Heart left ventricle (tissue), 13 donors: ENCODE results near the gene RTN1.

Experiments used
- CTCF ChIP-seq, 12 donors: fragments of 200-600 bp; sonication (generic) in 4 of 12; IDR thresholded peaks; one replicate each; pipeline versions ENCODE4 v1.5.0 to v1.8.0; 2018 to 2022; ENCODE audit warnings: antibody characterized with exemption in 12 of 12, mild to moderate bottlenecking in 5 of 12
- POLR2A ChIP-seq, 2 donors: fragments of 450-650 bp; IDR thresholded peaks; one replicate each; pipeline ENCODE4 v1.6.1; 2017; ENCODE audit warnings: antibody characterized with exemption in 2 of 2, mild to moderate bottlenecking in 2 of 2, moderate library complexity in 2 of 2
- donor health status: ischemic (EF 13 %, LVEDD 7.1; RV severe dilation, severe dysfunction).
- donor health status: DM: no; HTN: yes; CAD: no.
- donor health status: DM: no; HTN: no; CAD: no.
- donor health status: ischemic (EF 25% LVEDD 6.9; RV normal size, moderate dysfunction).
- donor health status: ischemic (EF 25% LVEDD 5.7; RV mildly dilated, moderate dysfunction).
- donor health status: ischemic (EF 35%, LVEDD 5.7; RV mildly dilated, moderate dysfunction).
- donor health status: nonischemic (EF 11% LVEDD 7.7; RV severe dilation, severe dysfunction).
- donor health status: DM: yes; HTN: yes; CAD: no.
- donor health status: PGD.
- donor health status: ischemic (EF 29% LVEDD 5.4; RV normal size, mild dysfunction).
- donor health status: nonischemic (EF 23%, LVEDD 6.1; RV moderate dilation, normal function).

GRCh38 chr14:59768855-59769375 is 101.7 kb downstream of the RTN1 start:
- TF ChIP-seq CTCF (IDR thresholded peaks at IDR 0.05) (no peak), POLR2A (IDR thresholded peaks at IDR 0.05) (no peak)
